ENCODE results near the gene DNAJC5. TPM values are rescaled to one million over a fixed set of nuclear protein-coding genes. Genes with fewer than 3 reads are reported as not detected.

Gene DNAJC5
- total RNA-seq, 6 donors from 2014 or later: 44.6 to 66.0 (median 60.7) TPM

GRCh38 chr20:63881451-63882226, 13.3 kb upstream of the DNAJC5 start:
- peaks cover 6 to 85% (median 71%) of the 10 kb centered on the region in 4 donors for H3K36me3 ChIP-seq
- WGBS, 2 donors: 91 to 96% methylated on average over 17 to 19 of the region's 19 CpGs
- no peak for ATAC-seq (ENCODE audit: low FRiP score in 2 of 2)
- no peak overlapping the region for H3K4me3 ChIP-seq
- H3K4me1 ChIP-seq: no peaks in the 10 kb centered on the region
- no peak for DNase-seq
- TF ChIP-seq POLR2AphosphoS5 (IDR thresholded peaks at IDR 0.05) (no peak), POLR2A (IDR thresholded peaks at IDR 0.05) (no peak), EP300 (IDR thresholded peaks at IDR 0.05) (no peak)
- TF ChIP-seq, protein P1, sequence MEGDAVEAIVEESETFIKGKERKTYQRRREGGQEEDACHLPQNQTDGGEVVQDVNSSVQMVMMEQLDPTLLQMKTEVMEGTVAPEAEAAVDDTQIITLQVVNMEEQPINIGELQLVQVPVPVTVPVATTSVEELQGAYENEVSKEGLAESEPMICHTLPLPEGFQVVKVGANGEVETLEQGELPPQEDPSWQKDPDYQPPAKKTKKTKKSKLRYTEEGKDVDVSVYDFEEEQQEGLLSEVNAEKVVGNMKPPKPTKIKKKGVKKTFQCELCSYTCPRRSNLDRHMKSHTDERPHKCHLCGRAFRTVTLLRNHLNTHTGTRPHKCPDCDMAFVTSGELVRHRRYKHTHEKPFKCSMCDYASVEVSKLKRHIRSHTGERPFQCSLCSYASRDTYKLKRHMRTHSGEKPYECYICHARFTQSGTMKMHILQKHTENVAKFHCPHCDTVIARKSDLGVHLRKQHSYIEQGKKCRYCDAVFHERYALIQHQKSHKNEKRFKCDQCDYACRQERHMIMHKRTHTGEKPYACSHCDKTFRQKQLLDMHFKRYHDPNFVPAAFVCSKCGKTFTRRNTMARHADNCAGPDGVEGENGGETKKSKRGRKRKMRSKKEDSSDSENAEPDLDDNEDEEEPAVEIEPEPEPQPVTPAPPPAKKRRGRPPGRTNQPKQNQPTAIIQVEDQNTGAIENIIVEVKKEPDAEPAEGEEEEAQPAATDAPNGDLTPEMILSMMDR (IDR thresholded peaks at IDR 0.05): no peak
- H3K9me3 ChIP-seq: no peaks in the 10 kb centered on the region
- H3K27me3 ChIP-seq: no peaks in the 10 kb centered on the region
- H3K27ac ChIP-seq: no peak overlapping the region

GRCh38 chr20:63882257-63883200, 12.4 kb upstream of the DNAJC5 start:
- WGBS, 2 donors: 88 to 97% methylated on average over 20 to 28 of the region's 28 CpGs
- Histone ChIP-seq H3K27me3 (no peaks in the 10 kb centered on the region), H3K9me3 (no peaks in the 10 kb centered on the region), H3K36me3 (peaks cover 8 to 85% (median 72%) of the 10 kb centered on the region in 4 donors), H3K4me1 (no peaks in the 10 kb centered on the region), H3K27ac (no peak overlapping the region), H3K4me3 (no peak overlapping the region)
- ATAC-seq (ENCODE audit: low FRiP score in 2 of 2) (no peak), DNase-seq (peak in 1 of 2 donors; percentile 59)
- TF ChIP-seq EP300 (IDR thresholded peaks at IDR 0.05) (no peak), POLR2AphosphoS5 (IDR thresholded peaks at IDR 0.05) (no peak), POLR2A (IDR thresholded peaks at IDR 0.05) (no peak)
- TF ChIP-seq, protein P1 (IDR thresholded peaks at IDR 0.05): no peak

DNA sequence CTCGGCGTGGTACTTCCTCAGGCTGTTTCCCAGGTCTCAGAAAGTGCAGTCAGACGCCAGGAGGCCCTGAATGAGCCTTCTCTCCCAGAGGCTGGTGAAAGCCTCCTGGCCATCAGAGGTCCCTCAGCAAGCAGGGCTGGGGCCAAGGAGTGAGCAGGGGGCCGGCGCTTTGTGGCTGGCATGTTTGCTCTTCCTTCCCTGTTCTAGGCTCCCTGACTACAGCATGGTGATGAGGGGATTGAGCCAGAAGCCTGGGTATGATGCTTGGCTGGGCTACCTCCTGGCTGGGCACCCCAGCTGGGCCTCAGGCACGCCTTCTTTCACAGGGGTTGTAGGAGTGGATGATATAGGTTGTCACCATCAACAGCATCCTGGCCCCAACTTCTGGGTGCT, 11.7 kb upstream of the DNAJC5 start:
- WGBS, 2 donors: 84% methylated on average over 4 of the region's 6 CpGs; no CpG with 5 or more reads in 1 of the 2 donors
- Histone ChIP-seq H3K27me3 (no peaks in the 10 kb centered on the region), H3K27ac (no peak overlapping the region), H3K36me3 (peaks cover 12 to 85% (median 73%) of the 10 kb centered on the region in 4 donors), H3K4me1 (no peaks in the 10 kb centered on the region), H3K4me3 (no peak overlapping the region), H3K9me3 (no peaks in the 10 kb centered on the region)
- no peak for ATAC-seq (ENCODE audit: low FRiP score in 2 of 2)
- no peak for DNase-seq
- TF ChIP-seq EP300 (IDR thresholded peaks at IDR 0.05) (no peak), POLR2AphosphoS5 (IDR thresholded peaks at IDR 0.05) (no peak), POLR2A (IDR thresholded peaks at IDR 0.05) (no peak)
- TF ChIP-seq, protein P1 (IDR thresholded peaks at IDR 0.05): no peak

- H3K27me3 ChIP-seq: no peaks in the 10 kb centered on the region
- H3K27ac ChIP-seq: no peak overlapping the region
- DNase-seq (peak in 1 of 2 donors; percentile 68), ATAC-seq (ENCODE audit: low FRiP score in 2 of 2) (peak in 1 of 2 donors; percentile 28)
- 87 to 89% methylated on average over 8 to 21 of the region's 21 CpGs for WGBS, 2 donors
- TF ChIP-seq POLR2AphosphoS5 (IDR thresholded peaks at IDR 0.05) (no peak), POLR2A (IDR thresholded peaks at IDR 0.05) (no peak), EP300 (IDR thresholded peaks at IDR 0.05) (no peak)
- TF ChIP-seq, protein P1 (IDR thresholded peaks at IDR 0.05): no peak
- H3K4me3 ChIP-seq: no peak overlapping the region
- peaks cover 0 to 10% (median 3%) of the 10 kb centered on the region in 4 donors for H3K4me1 ChIP-seq
- H3K9me3 ChIP-seq: no peaks in the 10 kb centered on the region
- H3K36me3 ChIP-seq: peaks cover 12 to 86% (median 73%) of the 10 kb centered on the region in 4 donors
Measured at GRCh38 chr20:63884506-63885263, 10.2 kb upstream of the DNAJC5 start.

All from upper lobe of left lung (tissue), 6 donors.